Testis (tissue), 2 donors: ENCODE data around the gene SPAG6.

Experiments used
- CTCF ChIP-seq, 3 experiments: fragments of 450-650 bp in 2 of 3; fragments of 200-600 bp in 1 of 3; sonication (generic) in 1 of 3; IDR thresholded peaks; one replicate each; pipeline ENCODE4 v1.5.1; 2016 to 2019; ENCODE audit warnings: antibody characterized with exemption in 3 of 3, mild to moderate bottlenecking in 2 of 3, moderate library complexity in 1 of 3
- POLR2A ChIP-seq: fragments of 450-650 bp; IDR thresholded peaks from one replicate; pipeline ENCODE4 v1.6.1; 2017; ENCODE audit warnings: antibody characterized with exemption, mild to moderate bottlenecking, moderate library complexity

GRCh38 chr10:22345301-22346095, at the start of gene SPAG6:
- no peak for TF ChIP-seq CTCF (IDR thresholded peaks at IDR 0.05)
- no peak for TF ChIP-seq POLR2A
